Measurements from ENCODE around the gene AP4E1. TPM values are rescaled to one million over a fixed set of nuclear protein-coding genes. Genes with fewer than 3 reads are reported as not detected.
"Not testable (repeated sequence)": the region's sequence is repeated elsewhere in the genome, so short reads cannot be mapped to it uniquely, and the experiment has no call there.

AP4E1 gene
- polyA plus RNA-seq, 1 donor from 2014 or later: 2.5 TPM

DNA sequence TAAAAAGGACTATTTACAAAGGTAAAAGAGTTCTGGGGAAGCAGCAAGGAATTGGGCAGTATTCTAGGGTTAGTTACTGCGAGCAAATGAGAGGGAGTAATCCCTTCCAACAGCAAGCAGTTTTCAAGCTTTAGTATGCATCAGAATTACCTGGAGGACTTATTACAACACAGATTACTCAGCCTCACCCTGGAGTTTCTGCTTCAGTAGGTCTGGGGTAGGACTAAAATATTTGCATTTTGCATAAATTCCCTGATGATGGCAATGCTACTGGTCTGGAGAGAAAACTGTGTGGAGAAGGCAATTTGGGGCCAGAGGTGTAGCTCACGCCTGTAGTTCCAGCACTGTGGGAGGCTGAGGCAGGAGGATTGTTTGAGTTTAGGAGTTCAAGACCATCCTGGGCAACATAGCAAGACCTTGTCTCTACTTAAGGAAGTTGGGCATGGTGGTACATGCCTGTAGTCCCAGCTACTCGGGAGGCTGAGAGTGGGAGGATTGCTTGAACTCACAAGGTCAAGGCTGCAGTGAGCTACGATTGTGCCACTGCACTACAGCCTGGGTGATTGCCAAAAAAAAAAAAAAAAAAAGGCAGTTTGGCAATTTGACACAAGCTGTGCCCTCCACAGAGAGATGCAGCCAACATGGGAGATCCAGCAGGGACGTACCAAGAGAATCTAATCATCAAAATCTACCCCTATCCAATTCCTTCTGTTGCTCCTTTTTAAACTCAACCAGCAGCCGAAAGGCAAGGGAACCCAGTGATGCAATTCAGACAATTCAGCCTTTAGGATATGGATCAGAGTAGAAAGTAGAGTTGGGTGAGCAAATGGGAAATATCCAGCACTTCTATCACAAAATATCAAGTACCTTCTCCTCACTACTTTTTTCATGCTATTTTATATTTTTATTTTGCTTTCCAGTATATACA is 27.1 kb upstream of the AP4E1 start:
- Mint-ChIP-seq H3K4me1 (peaks cover 44 to 67% (median 56%) of the 10 kb centered on the region in 3 donors), H3K9me3 (no peaks in the 10 kb centered on the region), H3K27ac (peak overlapping the region in 2 of 3 donors; percentile 19 to 36), H3K4me3 (peak overlapping the region in 2 of 4 donors; percentile 14 to 70), H3K27me3 (no peaks in the 10 kb centered on the region), H3K36me3 (no peaks in the 10 kb centered on the region)

DNA sequence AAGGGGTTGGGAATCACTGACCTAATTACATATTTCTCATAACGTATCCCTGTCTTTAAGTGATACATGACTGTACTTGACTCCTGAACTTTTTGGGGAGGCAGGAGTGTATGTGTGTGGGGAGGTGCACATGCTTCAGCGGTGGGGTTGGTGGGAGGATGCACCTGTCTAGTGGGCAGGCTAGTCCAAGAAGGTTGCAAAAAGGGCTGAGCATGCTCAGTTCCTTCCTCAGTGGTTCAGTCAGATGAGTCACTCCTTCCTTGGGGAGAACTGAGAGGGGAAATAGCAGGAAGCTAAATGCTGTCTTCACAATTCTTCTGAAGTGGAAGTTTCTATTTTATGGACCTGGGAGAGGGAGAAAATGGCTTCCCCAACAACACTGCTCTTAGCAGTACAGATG is 24.6 kb upstream of the AP4E1 start:
- Mint-ChIP-seq H3K36me3 (no peaks in the 10 kb centered on the region), H3K4me3 (peak overlapping the region in 1 of 4 donors; percentile 30), H3K27ac (peak overlapping the region in 1 of 3 donors; percentile 6), H3K9me3 (no peaks in the 10 kb centered on the region), H3K4me1 (peaks cover 34 to 49% (median 34%) of the 10 kb centered on the region in 3 donors), H3K27me3 (no peaks in the 10 kb centered on the region)

DNA sequence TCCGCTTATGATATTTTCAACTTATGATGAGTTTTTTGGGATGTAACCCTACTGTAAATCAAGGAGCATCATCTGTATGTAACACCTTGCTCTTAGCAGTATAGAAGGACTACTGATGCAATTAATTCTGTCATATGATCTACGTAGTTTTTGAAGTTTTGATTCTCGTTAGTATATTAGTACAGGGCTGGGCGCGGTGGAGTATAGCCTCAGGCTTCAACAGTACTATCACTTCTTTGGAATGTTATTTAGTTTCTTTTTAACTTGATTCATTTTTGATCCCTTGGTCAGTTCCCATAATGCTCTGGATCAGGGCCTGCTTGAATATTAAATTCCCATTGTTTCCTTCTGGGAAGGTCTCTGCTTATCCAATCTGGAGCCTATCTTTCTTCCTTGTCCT is 23.9 kb upstream of the AP4E1 start:
- peaks cover 28 to 44% (median 29%) of the 10 kb centered on the region in 3 donors for H3K4me1 Mint-ChIP-seq
- H3K27ac Mint-ChIP-seq: peak overlapping the region in 2 of 3 donors; percentile 6 to 86
- peak overlapping the region in 2 of 4 donors; percentile 50 to 70 for H3K4me3 Mint-ChIP-seq
- H3K27me3 Mint-ChIP-seq: no peaks in the 10 kb centered on the region
- H3K9me3 Mint-ChIP-seq: no peaks in the 10 kb centered on the region
- peaks cover 2% of the 10 kb centered on the region for H3K36me3 Mint-ChIP-seq

DNA sequence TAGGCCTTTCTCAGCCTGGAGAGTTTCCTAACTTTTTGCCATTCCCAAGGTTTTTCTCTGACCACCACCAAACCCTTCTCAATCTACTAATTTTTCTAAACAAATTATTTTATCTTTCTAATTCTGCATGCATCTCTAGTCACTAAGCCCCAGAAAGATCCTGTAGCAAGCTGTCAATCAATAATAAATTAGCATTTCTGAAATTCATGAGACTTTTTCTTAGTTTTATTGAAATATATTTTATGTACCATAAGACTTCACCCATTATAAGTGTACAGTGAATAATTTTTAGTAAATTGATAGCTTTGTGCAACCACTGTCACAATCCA is 22.4 kb upstream of the AP4E1 start:
- Mint-ChIP-seq H3K36me3 (peaks cover 5% of the 10 kb centered on the region), H3K9me3 (peaks cover 0 to 5% (median 4%) of the 10 kb centered on the region in 3 donors), H3K4me1 (peaks cover 23 to 34% (median 24%) of the 10 kb centered on the region in 3 donors), H3K27ac (peak overlapping the region in 2 of 3 donors; percentile 43 to 86), H3K4me3 (peak overlapping the region in 2 of 4 donors; percentile 50 to 90), H3K27me3 (no peaks in the 10 kb centered on the region)

DNA sequence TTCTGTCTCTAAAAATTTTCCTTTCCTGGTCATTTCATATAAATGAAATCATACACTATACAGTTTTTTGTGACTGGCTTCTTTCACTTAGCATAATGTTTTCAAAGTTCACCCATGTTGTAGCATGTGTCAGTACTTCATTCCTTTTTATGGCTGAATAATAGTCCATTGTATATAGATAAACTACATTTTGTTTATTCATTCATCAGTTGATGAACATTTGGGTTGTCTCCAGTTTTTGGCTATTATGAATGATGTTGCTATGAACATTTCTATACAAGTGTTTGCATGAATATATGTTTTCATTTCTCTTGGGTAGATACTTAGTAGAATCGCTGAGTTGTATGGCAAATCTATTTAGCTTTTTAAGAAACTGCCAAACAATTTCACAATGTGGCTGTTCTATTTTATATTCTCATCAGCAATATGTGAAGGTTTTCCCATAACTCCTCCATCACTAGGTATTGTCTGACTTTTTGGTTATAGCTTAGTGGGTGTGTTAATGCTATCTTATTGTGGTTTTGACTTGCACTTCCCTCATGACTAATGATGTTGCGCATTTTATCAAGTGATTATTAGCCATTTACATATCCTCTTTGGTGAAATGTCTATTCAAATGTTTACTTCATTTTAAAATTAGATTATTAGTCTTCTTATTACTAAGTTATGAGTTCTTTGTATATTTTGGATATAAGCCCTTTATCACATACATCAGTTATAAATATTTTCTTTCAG is 21.7 kb upstream of the AP4E1 start:
- Mint-ChIP-seq H3K9me3 (peaks cover 0 to 6% (median 5%) of the 10 kb centered on the region in 3 donors), H3K27ac (no peak overlapping the region), H3K4me3 (no peak overlapping the region), H3K36me3 (peaks cover 5% of the 10 kb centered on the region), H3K4me1 (peaks cover 20 to 28% (median 24%) of the 10 kb centered on the region in 3 donors), H3K27me3 (no peaks in the 10 kb centered on the region)

DNA sequence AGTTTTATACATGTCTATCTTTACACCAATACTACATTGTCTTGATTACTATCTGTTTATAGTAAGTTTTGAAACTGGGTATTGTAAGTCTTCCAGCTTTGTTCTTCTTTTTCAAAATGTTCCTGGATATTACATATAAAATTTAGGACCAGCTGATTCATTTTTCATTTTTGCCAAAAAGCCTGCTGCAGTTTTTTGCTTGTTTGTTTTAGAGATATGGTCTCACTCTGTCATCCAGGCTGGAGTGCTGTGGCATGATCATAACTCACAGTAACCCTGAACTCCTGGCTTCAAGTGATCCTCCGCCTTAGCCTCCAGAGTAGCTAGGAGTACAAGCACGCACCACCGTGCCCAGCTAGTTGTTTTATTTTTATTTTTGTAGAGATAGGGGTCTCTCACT is 20.4 kb upstream of the AP4E1 start:
- H3K27me3 Mint-ChIP-seq: no peaks in the 10 kb centered on the region
- H3K36me3 Mint-ChIP-seq: peaks cover 5% of the 10 kb centered on the region
- no peak overlapping the region for H3K27ac Mint-ChIP-seq
- H3K4me1 Mint-ChIP-seq: peaks cover 20 to 24% (median 20%) of the 10 kb centered on the region in 3 donors
- H3K4me3 Mint-ChIP-seq: peak overlapping the region in 1 of 4 donors; percentile 45
- H3K9me3 Mint-ChIP-seq: peaks cover 0 to 8% (median 5%) of the 10 kb centered on the region in 3 donors

DNA sequence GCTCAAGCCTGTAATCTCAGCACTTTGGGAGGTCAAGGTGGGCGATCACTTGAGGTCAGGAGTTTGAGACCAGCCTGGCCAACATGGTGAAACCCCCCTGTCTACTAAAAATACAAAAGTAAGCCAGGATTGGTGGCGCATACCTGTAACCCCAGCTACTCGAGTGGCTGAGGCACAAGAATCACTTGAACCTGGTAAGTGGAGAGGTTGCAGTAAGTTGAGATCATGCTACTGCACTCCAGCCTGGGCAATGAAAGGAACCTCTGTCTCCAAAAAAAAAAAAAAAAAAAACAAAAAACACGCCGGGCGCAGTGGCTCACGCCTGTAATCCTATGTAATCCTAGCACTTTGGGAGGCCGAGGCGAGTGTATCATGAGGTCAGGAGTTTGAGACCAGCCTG is 18.9 kb upstream of the AP4E1 start:
- Mint-ChIP-seq H3K4me3 (no peak overlapping the region), H3K9me3 (peaks cover 0 to 13% (median 9%) of the 10 kb centered on the region in 3 donors), H3K4me1 (peaks cover 10 to 14% (median 11%) of the 10 kb centered on the region in 3 donors), H3K36me3 (peaks cover 5% of the 10 kb centered on the region), H3K27me3 (no peaks in the 10 kb centered on the region), H3K27ac (no peak overlapping the region)

DNA sequence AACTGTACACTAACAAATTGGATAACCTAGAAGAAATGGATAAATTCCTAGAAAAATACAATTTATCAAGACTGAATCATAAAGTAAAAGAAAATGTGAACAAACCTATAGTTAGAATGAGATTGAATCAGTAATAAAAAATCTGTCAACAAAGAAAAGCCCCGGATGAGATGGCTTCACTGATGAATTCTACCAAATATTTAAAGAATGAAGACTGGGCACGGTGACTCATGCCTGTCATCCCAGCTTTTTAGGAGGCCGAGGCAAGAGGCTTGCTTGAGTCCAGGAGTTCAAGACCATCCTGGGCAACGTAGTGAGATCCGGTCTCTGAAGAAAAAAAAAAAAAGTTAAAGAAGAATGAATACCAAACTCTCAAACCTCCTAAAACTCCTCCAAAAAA is 17.7 kb upstream of the AP4E1 start:
- peaks cover 3 to 5% (median 3%) of the 10 kb centered on the region in 3 donors for H3K4me1 Mint-ChIP-seq
- no peaks in the 10 kb centered on the region for H3K27me3 Mint-ChIP-seq
- H3K9me3 Mint-ChIP-seq: peaks cover 0 to 13% (median 9%) of the 10 kb centered on the region in 3 donors
- no peak overlapping the region for H3K27ac Mint-ChIP-seq
- H3K36me3 Mint-ChIP-seq: peaks cover 5% of the 10 kb centered on the region
- H3K4me3 Mint-ChIP-seq: no peak overlapping the region

DNA sequence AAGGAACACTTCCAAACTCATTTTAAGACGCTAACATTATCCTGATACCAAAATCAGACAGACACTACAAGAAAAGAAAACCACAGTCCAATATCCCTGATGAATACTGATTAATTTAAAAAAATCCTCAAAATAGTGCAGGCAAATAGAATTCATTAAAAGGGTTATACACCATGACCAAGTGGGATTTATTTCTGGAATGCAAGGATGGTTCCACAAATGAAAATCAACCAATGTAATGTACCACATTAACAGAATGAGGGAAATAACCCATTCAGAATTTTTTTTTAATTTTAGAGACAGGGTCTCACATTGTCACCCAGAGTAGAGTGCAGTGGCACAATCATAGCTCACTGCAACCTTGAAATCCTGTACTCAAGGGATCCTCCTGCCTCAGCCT is 17.3 kb upstream of the AP4E1 start:
- Mint-ChIP-seq H3K36me3 (peaks cover 7% of the 10 kb centered on the region), H3K9me3 (peaks cover 0 to 13% (median 9%) of the 10 kb centered on the region in 3 donors), H3K27me3 (no peaks in the 10 kb centered on the region), H3K4me1 (peaks cover 0 to 2% (median 0%) of the 10 kb centered on the region in 3 donors), H3K27ac (no peak overlapping the region), H3K4me3 (no peak overlapping the region)

DNA sequence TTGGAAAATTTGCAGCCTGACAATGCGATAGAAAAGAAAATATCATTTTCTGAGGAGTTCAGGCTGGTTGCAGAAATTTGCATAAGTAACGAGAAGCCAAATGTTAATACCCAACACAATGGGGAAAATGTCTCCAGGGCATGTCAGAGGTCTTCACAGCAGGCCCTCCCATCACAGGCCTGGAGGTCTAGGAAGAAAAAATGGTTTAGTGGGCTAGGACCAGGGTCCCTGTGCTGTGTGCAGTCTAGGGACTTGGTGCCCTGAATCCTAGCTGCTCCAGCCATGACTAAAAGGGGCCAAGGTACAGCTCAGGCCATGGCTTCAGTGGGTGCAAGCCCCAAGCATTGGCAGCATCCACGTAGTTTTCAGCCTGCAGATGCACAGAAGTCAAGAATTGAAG is 14.5 kb upstream of the AP4E1 start:
- H3K27ac Mint-ChIP-seq: no peak overlapping the region
- H3K36me3 Mint-ChIP-seq: peaks cover 9% of the 10 kb centered on the region
- peaks cover 0 to 13% (median 9%) of the 10 kb centered on the region in 3 donors for H3K9me3 Mint-ChIP-seq
- H3K4me1 Mint-ChIP-seq: peaks cover 0 to 3% (median 0%) of the 10 kb centered on the region in 3 donors
- H3K27me3 Mint-ChIP-seq: no peaks in the 10 kb centered on the region
- H3K4me3 Mint-ChIP-seq: no peak overlapping the region

DNA sequence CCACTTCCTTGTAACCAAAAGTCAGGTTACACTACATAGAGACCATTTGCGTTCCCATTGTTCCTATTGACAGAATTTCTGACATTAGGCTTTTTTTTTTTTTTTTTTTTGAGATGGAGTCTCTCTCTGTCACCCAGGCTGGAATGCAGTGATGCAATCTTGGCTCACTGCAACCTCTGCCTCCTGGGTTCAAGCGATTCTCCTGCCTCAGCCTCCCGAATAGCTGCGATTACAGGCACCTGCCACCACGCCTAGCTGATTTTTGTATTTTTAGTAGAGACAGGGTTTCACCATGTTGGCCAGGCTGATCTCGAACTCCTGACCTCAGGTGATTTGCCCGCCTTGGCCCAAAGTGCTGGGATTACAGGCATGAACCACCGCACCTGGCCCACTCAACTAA is 7.1 kb upstream of the AP4E1 start:
- not testable (repeated sequence) for H3K27me3 Mint-ChIP-seq, H3K36me3 Mint-ChIP-seq, H3K9me3 Mint-ChIP-seq, H3K4me1 Mint-ChIP-seq, H3K4me3 Mint-ChIP-seq
- peak overlapping the region in 1 of 3 donors; percentile 73 for H3K27ac Mint-ChIP-seq

DNA sequence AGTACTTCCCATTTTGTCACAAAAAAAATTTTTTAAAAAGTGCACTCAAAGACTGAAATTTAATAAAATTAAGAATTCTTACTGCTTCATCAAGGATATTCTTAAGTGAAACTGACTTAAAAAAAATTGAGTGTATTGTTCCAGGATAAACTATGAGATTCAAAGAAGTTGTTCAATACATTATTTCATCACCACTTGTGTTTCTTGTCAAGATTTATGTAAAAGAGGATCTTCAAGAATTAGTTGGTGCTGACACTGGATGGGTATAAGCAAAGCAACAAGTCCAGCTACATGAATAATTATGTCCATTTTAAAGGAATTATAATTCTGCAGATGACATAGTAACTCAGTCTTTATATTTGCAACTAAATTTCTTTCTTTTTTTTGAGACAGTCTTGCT is 4.3 kb upstream of the AP4E1 start:
- Mint-ChIP-seq H3K27me3 (no peaks in the 10 kb centered on the region), H3K9me3 (no peaks in the 10 kb centered on the region), H3K4me3 (no peak overlapping the region), H3K36me3 (peaks cover 3% of the 10 kb centered on the region), H3K27ac (no peak overlapping the region), H3K4me1 (peaks cover 7 to 14% (median 8%) of the 10 kb centered on the region in 3 donors)

DNA sequence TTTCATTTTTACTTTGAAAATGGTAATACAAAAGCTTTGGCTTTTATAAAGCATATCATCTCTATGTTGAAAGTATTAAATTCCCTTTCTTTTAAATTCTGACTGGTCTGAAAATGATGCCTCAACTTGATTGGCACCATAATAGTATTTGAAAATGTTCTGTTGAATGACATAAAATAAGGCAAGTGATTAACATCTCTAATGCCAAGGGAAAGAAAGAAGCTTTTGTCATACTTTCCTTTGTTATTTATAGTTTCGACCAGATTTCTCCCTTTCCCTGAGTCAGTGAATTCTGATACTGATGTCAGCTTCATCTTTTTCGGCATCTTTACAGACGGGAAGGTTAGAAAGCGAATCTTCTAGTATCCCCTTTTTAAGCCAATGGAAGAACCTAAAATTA is 3.4 kb upstream of the AP4E1 start:
- Mint-ChIP-seq H3K36me3 (peaks cover 3% of the 10 kb centered on the region), H3K9me3 (no peaks in the 10 kb centered on the region), H3K27ac (no peak overlapping the region), H3K4me3 (no peak overlapping the region), H3K4me1 (peaks cover 8 to 15% (median 9%) of the 10 kb centered on the region in 3 donors), H3K27me3 (no peaks in the 10 kb centered on the region)

DNA sequence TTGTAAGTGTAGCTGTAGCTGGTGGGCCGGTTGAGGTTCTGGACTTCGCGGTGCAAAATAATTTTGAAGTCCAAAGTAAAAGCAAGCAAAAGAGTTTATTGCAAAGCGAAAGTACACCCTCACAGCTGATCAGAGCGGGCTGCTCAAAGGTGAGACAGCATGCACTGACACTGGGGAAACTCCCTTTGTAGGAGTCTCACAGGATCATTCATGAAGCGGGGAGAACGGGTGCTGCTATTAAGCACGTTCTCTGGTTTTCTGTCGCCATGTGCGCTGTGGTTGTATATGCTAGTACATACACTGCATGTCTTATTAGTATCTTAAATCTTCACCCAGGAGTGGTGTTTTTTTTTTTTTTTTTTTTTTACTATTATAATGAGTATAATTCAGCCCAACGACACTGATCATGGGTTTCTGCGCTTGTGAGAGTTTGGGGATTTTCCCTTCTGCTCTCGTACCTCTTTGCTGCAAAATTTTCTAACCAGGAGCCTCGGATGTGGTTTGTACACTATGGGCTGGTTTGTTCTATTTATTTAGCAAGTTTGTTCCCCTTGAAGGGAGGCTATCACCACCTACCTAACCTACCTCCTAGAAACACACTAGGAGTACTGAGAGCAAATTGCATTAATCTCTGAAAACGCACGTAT is 1.4 kb upstream of the AP4E1 start:
- Mint-ChIP-seq H3K27me3 (no peaks in the 10 kb centered on the region), H3K27ac (peak overlapping the region; percentile 99), H3K36me3 (peaks cover 3% of the 10 kb centered on the region), H3K9me3 (no peaks in the 10 kb centered on the region), H3K4me1 (peaks cover 16 to 29% (median 24%) of the 10 kb centered on the region in 3 donors), H3K4me3 (peak overlapping the region; percentile 97 to 99 (median 98))
